HEK293 (cell line): ENCODE data around the gene UBAP2L.

Experiments used
- CTCF ChIA-PET: fragments of 350-600 bp; formaldehyde crosslinking; extraction: SDS; loops from one replicate; lab custom pipeline; 2021; ENCODE audit warnings: antibody characterized with exemption; lab: Yijun Ruan, JAX
- POLR2A ChIA-PET: fragments of 300-600 bp; formaldehyde crosslinking; extraction: SDS; loops from one replicate; lab custom pipeline; 2020; ENCODE audit warnings: antibody characterized with exemption, inconsistent platforms; lab: Yijun Ruan, JAX
- H3K27ac ChIP-seq: fragments of 200-500 bp; sonication (Bioruptor generic); 2 replicates; pipeline ENCODE4 v1.5.1; 2014; ENCODE audit warnings: low read depth, low read length, control low read depth, inconsistent platforms; ENCODE audit errors: extremely low read depth
- H3K36me3 ChIP-seq, 2 experiments: fragments of 200-500 bp in 1 of 2; sonication (Bioruptor generic) in 1 of 2; 1 replicate in 1 of 2; 2 replicates in 1 of 2; pipeline ENCODE4 v1.5.1; 2014 to 2017; ENCODE audit warnings: inconsistent platforms in 2 of 2, low read length in 2 of 2; ENCODE audit not compliant: control insufficient read depth in 2 of 2, insufficient read depth in 1 of 2
- H3K4me1 ChIP-seq: fragments of 200-500 bp; sonication (Bioruptor generic); 2 replicates; pipeline ENCODE4 v1.5.1; 2014; ENCODE audit warnings: mild to moderate bottlenecking, low read length, inconsistent platforms; ENCODE audit not compliant: control insufficient read depth, insufficient read depth
- H3K4me3 ChIP-seq: 2 replicates; pipeline ENCODE4 v1.5.1; 2011; ENCODE audit warnings: low read depth, mild to moderate bottlenecking, control low read depth, low read length, moderate library complexity
- H3K9me3 ChIP-seq: fragments of 200-500 bp; sonication (Bioruptor generic); 2 replicates; pipeline ENCODE4 v1.5.1; 2014; ENCODE audit warnings: low read depth, low read length, inconsistent platforms; ENCODE audit not compliant: control insufficient read depth, insufficient read depth
- KLF16 ChIP-seq: fragments of 450-650 bp; formaldehyde crosslinking; IDR thresholded peaks from 2 replicates; pipeline ENCODE4 v1.5.1; 2017; ENCODE audit warnings: missing biosample characterization, missing genetic modification characterization
- KLF17 ChIP-seq: fragments of 450-650 bp; formaldehyde crosslinking; IDR thresholded peaks from 2 replicates; pipeline ENCODE4 v1.5.1; 2016; ENCODE audit warnings: missing biosample characterization, missing genetic modification characterization
- KLF8 ChIP-seq: fragments of 450-650 bp; formaldehyde crosslinking; IDR thresholded peaks from 2 replicates; pipeline ENCODE4 v1.5.1; 2016; ENCODE audit warnings: missing biosample characterization, missing genetic modification characterization
- MYNN ChIP-seq: fragments of 450-650 bp; formaldehyde crosslinking; IDR thresholded peaks from 2 replicates; pipeline ENCODE4 v1.5.1; 2016; ENCODE audit warnings: missing biosample characterization, missing genetic modification characterization, borderline replicate concordance
- PRDM1 ChIP-seq: fragments of 450-650 bp; formaldehyde crosslinking; IDR thresholded peaks from 2 replicates; pipeline ENCODE4; 2016; ENCODE audit warnings: missing biosample characterization, missing genetic modification characterization
- SCRT1 ChIP-seq: fragments of 450-650 bp; formaldehyde crosslinking; IDR thresholded peaks from 2 replicates; pipeline ENCODE4 v1.5.1; 2016; ENCODE audit warnings: missing biosample characterization, missing genetic modification characterization, borderline replicate concordance
- SCRT2 ChIP-seq: fragments of 450-650 bp; formaldehyde crosslinking; IDR thresholded peaks from 2 replicates; pipeline ENCODE4 v1.5.1; 2016; ENCODE audit warnings: missing biosample characterization, missing genetic modification characterization
- TRIM28 ChIP-seq: IDR thresholded peaks from 2 replicates; pipeline ENCODE4 v1.6.1; 2011; ENCODE audit warnings: low read length, control low read depth, borderline replicate concordance
- ZBTB7A ChIP-seq: fragments of 450-650 bp; formaldehyde crosslinking; IDR thresholded peaks from 2 replicates; pipeline ENCODE4 v1.5.1; 2016; ENCODE audit warnings: low read depth, missing biosample characterization, missing genetic modification characterization
- ZBTB8A ChIP-seq: fragments of 450-650 bp; formaldehyde crosslinking; IDR thresholded peaks from 2 replicates; pipeline ENCODE4 v1.5.1; 2016; ENCODE audit warnings: missing biosample characterization, missing genetic modification characterization
- ZFP69B ChIP-seq: fragments of 450-650 bp; formaldehyde crosslinking; IDR thresholded peaks from 2 replicates; pipeline ENCODE4 v1.5.1; 2016; ENCODE audit warnings: missing biosample characterization, missing genetic modification characterization
- ZNF10 ChIP-seq: fragments of 450-650 bp; formaldehyde crosslinking; IDR thresholded peaks from 2 replicates; pipeline ENCODE4 v1.5.1; 2017; ENCODE audit warnings: missing biosample characterization, missing genetic modification characterization
- ZNF138 ChIP-seq: fragments of 450-650 bp; formaldehyde crosslinking; IDR thresholded peaks from 2 replicates; pipeline ENCODE4 v1.5.1; 2016; ENCODE audit warnings: missing biosample characterization, missing genetic modification characterization, borderline replicate concordance
- ZNF155 ChIP-seq: fragments of 450-650 bp; formaldehyde crosslinking; IDR thresholded peaks from 2 replicates; pipeline ENCODE4 v1.5.1; 2016; ENCODE audit warnings: missing biosample characterization, missing genetic modification characterization
- ZNF184 ChIP-seq: fragments of 450-650 bp; IDR thresholded peaks from 2 replicates; pipeline ENCODE4 v1.5.1; 2018; ENCODE audit warnings: missing biosample characterization, mild to moderate bottlenecking, missing genetic modification characterization
- ZNF274 ChIP-seq, 2 experiments: fragments of 200-500 bp in 1 of 2; fragments of 450-650 bp in 1 of 2; sonication (Bioruptor generic) in 1 of 2; formaldehyde crosslinking in 1 of 2; IDR thresholded peaks; 2 replicates each; pipeline versions ENCODE4 v1.5.1 to v1.6.1; 2014 to 2016; ENCODE audit warnings: borderline replicate concordance in 1 of 2, inconsistent platforms in 1 of 2, low read length in 1 of 2, missing biosample characterization in 1 of 2, missing genetic modification characterization in 1 of 2
- ZNF341 ChIP-seq: fragments of 450-650 bp; formaldehyde crosslinking; IDR thresholded peaks from 2 replicates; pipeline ENCODE4; 2016; ENCODE audit warnings: low read depth, missing biosample characterization, missing genetic modification characterization
- ZNF350 ChIP-seq: fragments of 450-650 bp; formaldehyde crosslinking; IDR thresholded peaks from 2 replicates; pipeline ENCODE4 v1.5.0; 2017; ENCODE audit warnings: missing biosample characterization, mild to moderate bottlenecking, missing genetic modification characterization
- ZNF362 ChIP-seq: fragments of 450-650 bp; formaldehyde crosslinking; IDR thresholded peaks from 2 replicates; pipeline ENCODE4 v1.5.1; 2016; ENCODE audit warnings: missing biosample characterization, missing genetic modification characterization
- ZNF366 ChIP-seq: fragments of 450-650 bp; formaldehyde crosslinking; conservative IDR thresholded peaks from 2 replicates; pipeline ENCODE4 v1.5.1; 2016; ENCODE audit warnings: missing biosample characterization, missing genetic modification characterization
- ZNF37A ChIP-seq: fragments of 450-650 bp; IDR thresholded peaks from 2 replicates; pipeline ENCODE4 v1.5.1; 2018; ENCODE audit warnings: missing biosample characterization, missing genetic modification characterization
- ZNF48 ChIP-seq: fragments of 450-650 bp; formaldehyde crosslinking; IDR thresholded peaks from 2 replicates; pipeline ENCODE4 v1.5.1; 2016; ENCODE audit warnings: missing biosample characterization, missing genetic modification characterization
- ZNF548 ChIP-seq: fragments of 450-650 bp; formaldehyde crosslinking; IDR thresholded peaks from 2 replicates; pipeline ENCODE4 v1.5.1; 2016; ENCODE audit warnings: missing biosample characterization, missing genetic modification characterization
- ZNF596 ChIP-seq: fragments of 450-650 bp; IDR thresholded peaks from 2 replicates; pipeline ENCODE4 v1.5.0; 2018; ENCODE audit warnings: missing biosample characterization, mild to moderate bottlenecking, missing genetic modification characterization, moderate library complexity
- ZNF610 ChIP-seq: fragments of 450-650 bp; formaldehyde crosslinking; IDR thresholded peaks from 2 replicates; pipeline ENCODE4 v1.5.1; 2016; ENCODE audit warnings: missing biosample characterization, missing genetic modification characterization, borderline replicate concordance
- ZNF629 ChIP-seq: fragments of 450-650 bp; formaldehyde crosslinking; IDR thresholded peaks from 2 replicates; pipeline ENCODE4 v1.5.1; 2017; ENCODE audit warnings: missing biosample characterization, missing genetic modification characterization
- ZNF645 ChIP-seq: fragments of 450-650 bp; formaldehyde crosslinking; IDR thresholded peaks from 2 replicates; pipeline ENCODE4; 2016; ENCODE audit warnings: missing biosample characterization, missing genetic modification characterization
- ZNF664 ChIP-seq: fragments of 450-650 bp; formaldehyde crosslinking; IDR thresholded peaks from 2 replicates; pipeline ENCODE4 v1.5.1; 2016; ENCODE audit warnings: missing biosample characterization, missing genetic modification characterization
- ZNF792 ChIP-seq: fragments of 450-650 bp; formaldehyde crosslinking; IDR thresholded peaks from 2 replicates; pipeline ENCODE4 v1.5.1; 2016; ENCODE audit warnings: missing biosample characterization, missing genetic modification characterization
- TF ChIP-seq, protein P1 (sequence below): fragments of 450-650 bp; formaldehyde crosslinking; IDR thresholded peaks from 2 replicates; pipeline ENCODE4 v1.5.1; 2016; ENCODE audit warnings: missing biosample characterization, missing genetic modification characterization

Gene UBAP2L

GRCh38 chr1:154222518-154222917 is 1.8 kb downstream of the UBAP2L start:
- Histone ChIP-seq H3K36me3 (peaks cover 31 to 61% of the 10 kb centered on the region in 2 experiments), H3K4me3 (peak overlapping the region; percentile 87), H3K9me3 (no peaks in the 10 kb centered on the region), H3K27ac (no peak overlapping the region), H3K4me1 (no peaks in the 10 kb centered on the region)
- TF ChIP-seq PRDM1 (no peak), ZNF792 (tag by site-specific recombination) (no peak), ZNF664 (tag by site-specific recombination) (peak; percentile 94), KLF8 (tag by site-specific recombination) (no peak), ZFP69B (tag by site-specific recombination) (no peak)
- TF ChIP-seq, protein P1, sequence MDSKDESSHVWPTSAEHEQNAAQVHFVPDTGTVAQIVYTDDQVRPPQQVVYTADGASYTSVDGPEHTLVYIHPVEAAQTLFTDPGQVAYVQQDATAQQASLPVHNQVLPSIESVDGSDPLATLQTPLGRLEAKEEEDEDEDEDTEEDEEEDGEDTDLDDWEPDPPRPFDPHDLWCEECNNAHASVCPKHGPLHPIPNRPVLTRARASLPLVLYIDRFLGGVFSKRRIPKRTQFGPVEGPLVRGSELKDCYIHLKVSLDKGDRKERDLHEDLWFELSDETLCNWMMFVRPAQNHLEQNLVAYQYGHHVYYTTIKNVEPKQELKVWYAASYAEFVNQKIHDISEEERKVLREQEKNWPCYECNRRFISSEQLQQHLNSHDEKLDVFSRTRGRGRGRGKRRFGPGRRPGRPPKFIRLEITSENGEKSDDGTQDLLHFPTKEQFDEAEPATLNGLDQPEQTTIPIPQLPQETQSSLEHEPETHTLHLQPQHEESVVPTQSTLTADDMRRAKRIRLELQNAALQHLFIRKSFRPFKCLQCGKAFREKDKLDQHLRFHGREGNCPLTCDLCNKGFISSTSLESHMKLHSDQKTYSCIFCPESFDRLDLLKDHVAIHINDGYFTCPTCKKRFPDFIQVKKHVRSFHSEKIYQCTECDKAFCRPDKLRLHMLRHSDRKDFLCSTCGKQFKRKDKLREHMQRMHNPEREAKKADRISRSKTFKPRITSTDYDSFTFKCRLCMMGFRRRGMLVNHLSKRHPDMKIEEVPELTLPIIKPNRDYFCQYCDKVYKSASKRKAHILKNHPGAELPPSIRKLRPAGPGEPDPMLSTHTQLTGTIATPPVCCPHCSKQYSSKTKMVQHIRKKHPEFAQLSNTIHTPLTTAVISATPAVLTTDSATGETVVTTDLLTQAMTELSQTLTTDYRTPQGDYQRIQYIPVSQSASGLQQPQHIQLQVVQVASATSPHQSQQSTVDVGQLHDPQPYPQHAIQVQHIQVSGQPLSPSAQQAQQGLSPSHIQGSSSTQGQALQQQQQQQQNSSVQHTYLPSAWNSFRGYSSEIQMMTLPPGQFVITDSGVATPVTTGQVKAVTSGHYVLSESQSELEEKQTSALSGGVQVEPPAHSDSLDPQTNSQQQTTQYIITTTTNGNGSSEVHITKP (tag by site-specific recombination) = no peak
- ChIA-PET POLR2A (no interaction called here), CTCF (interaction anchor here (0.6 to 2.5 kb wide), 4 partner anchors 23 to 254 kb away, joined by 3 to 8 read pairs (median 4); no protein-coding TSS in a partner anchor)

DNA sequence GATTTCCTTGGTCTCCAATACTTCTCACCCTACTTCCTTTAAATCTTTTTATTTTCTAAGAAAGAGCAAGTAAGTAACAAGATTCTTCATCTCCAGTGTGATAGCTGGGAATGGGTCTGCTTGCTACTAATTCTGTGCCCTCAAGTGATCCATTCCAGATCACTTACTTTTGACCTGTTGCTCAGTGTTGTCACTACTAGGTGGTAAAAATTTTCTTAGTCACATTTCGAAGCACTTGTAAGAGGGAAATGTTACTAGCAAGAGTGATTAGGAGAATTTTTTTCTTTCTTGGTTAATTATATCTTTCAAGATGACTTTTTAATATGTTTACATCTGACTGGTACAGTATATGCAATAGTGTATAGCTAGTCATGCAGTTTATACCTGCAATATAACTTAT is 2.2 kb downstream of the UBAP2L start:
- POLR2A ChIA-PET = no interaction called here
- Histone ChIP-seq H3K9me3 (no peaks in the 10 kb centered on the region), H3K4me3 (no peak overlapping the region; the same call in 1 of the 2 replicates), H3K36me3 (peaks cover 31 to 61% of the 10 kb centered on the region in 2 experiments), H3K4me1 (no peaks in the 10 kb centered on the region), H3K27ac (no peak overlapping the region)
- CTCF ChIA-PET = interaction anchor here (0.6 to 2.5 kb wide), 4 partner anchors 24 to 254 kb away, joined by 3 to 8 read pairs (median 4); no protein-coding TSS in a partner anchor
- TF ChIP-seq KLF17 (tag by site-specific recombination) (no peak), SCRT2 (tag by site-specific recombination) (peak; percentile 94), PRDM1 (peak; percentile 67), ZNF362 (tag by site-specific recombination) (no peak), ZNF184 (tag by site-specific recombination) (no peak), ZNF155 (tag by site-specific recombination) (no peak), ZBTB8A (tag by site-specific recombination) (no peak), ZNF274 (IDR thresholded peaks at IDR 0.05; ENCODE audit: low read length) (no peak), ZNF274 (tag by site-specific recombination; IDR thresholded peaks at IDR 0.05; ENCODE audit: borderline replicate concordance) (no peak), ZNF10 (no peak), ZNF629 (tag by site-specific recombination) (no peak), ZNF48 (tag by site-specific recombination) (no peak), ZNF548 (no peak), ZNF37A (tag by site-specific recombination) (no peak), ZNF138 (tag by site-specific recombination) (no peak), TRIM28 (no peak), ZBTB7A (tag by site-specific recombination) (no peak), MYNN (no peak), SCRT1 (tag by site-specific recombination) (peak; percentile 89; the same call in 1 of the 2 replicates), KLF16 (tag by site-specific recombination) (no peak), ZNF350 (no peak), ZNF610 (tag by site-specific recombination) (no peak), ZNF341 (tag by site-specific recombination) (no peak), ZNF366 (tag by site-specific recombination) (no peak), ZNF596 (tag by site-specific recombination) (no peak), ZNF645 (tag by site-specific recombination) (no peak)
